IgD-negative memory B cell (primary cell): ENCODE measurements around the gene RGS7. TPM values are rescaled to one million over a fixed set of nuclear protein-coding genes. Genes with fewer than 3 reads are reported as not detected.
"Not testable (repeated sequence)": the region's sequence is repeated elsewhere in the genome, so short reads cannot be mapped to it uniquely, and the experiment has no call there.

Source experiments
- H3K27ac Mint-ChIP-seq, 3 donors: one replicate each; pipeline ENCODE4 v1.8.0; 2020 to 2022; ENCODE audit warnings: mild to moderate bottlenecking in 3 of 3, mixed read lengths in 3 of 3, moderate library complexity in 1 of 3
- H3K27me3 Mint-ChIP-seq: one replicate; pipeline ENCODE4 v1.8.0; 2021; ENCODE audit warnings: mixed read lengths
- H3K36me3 Mint-ChIP-seq: one replicate; pipeline ENCODE4 v1.8.0; 2020; ENCODE audit warnings: mild to moderate bottlenecking, mixed read lengths
- H3K4me1 Mint-ChIP-seq, 3 donors: one replicate each; pipeline ENCODE4 v1.8.0; 2020 to 2022; ENCODE audit warnings: mixed read lengths in 3 of 3, mild to moderate bottlenecking in 1 of 3
- H3K4me3 Mint-ChIP-seq, 4 donors: one replicate each; pipeline ENCODE4 v1.8.0; 2020 to 2022; ENCODE audit warnings: mild to moderate bottlenecking in 4 of 4, mixed read lengths in 4 of 4, moderate library complexity in 3 of 4
- H3K9me3 Mint-ChIP-seq, 3 donors: one replicate each; pipeline ENCODE4 v1.8.0; 2020 to 2021; ENCODE audit warnings: mixed read lengths in 3 of 3, mild to moderate bottlenecking in 1 of 3
- polyA plus RNA-seq: library from polyadenylated mRNA; unstranded; fragments of 300-500 nt; fragmentation: Illumina TruSeq; gene quantifications from one replicate; pipeline ENCODE4 v1.2.3, GENCODE V29; 2021

Gene RGS7
- polyA plus RNA-seq, 1 donor from 2014 or later, result 0.54 TPM

DNA sequence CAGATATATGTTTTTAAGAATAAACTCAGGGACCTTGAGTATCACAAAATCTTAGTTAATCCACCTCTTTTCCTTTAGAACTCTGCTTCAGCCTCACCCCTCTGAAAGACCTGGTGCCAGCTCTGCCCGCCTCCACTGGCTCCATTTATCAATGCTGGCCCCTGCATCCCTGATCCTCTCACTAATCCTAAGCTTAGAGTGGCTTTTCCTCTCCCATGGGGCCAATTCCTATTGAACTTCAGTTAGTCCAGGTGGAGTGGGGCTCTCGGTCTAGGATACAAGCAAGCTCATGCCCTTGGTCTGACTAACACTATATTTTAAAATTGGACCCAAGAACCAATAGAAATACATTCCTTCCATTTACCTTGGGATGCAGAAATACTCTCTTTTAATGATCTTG is 87.0 kb downstream of the RGS7 start:
- Mint-ChIP-seq H3K9me3 (peaks cover 6 to 20% (median 11%) of the 10 kb centered on the region in 3 donors), H3K4me3 (no peak overlapping the region), H3K27me3 (no peaks in the 10 kb centered on the region), H3K4me1 (no peaks in the 10 kb centered on the region), H3K36me3 (peaks cover 1% of the 10 kb centered on the region), H3K27ac (no peak overlapping the region)

GRCh38 chr1:241269116-241269515 is 87.9 kb downstream of the RGS7 start:
- Mint-ChIP-seq H3K9me3 (peaks cover 6 to 19% (median 11%) of the 10 kb centered on the region in 3 donors), H3K27me3 (no peaks in the 10 kb centered on the region), H3K36me3 (peaks cover 1% of the 10 kb centered on the region), H3K27ac (no peak overlapping the region), H3K4me3 (no peak overlapping the region), H3K4me1 (no peaks in the 10 kb centered on the region)

DNA sequence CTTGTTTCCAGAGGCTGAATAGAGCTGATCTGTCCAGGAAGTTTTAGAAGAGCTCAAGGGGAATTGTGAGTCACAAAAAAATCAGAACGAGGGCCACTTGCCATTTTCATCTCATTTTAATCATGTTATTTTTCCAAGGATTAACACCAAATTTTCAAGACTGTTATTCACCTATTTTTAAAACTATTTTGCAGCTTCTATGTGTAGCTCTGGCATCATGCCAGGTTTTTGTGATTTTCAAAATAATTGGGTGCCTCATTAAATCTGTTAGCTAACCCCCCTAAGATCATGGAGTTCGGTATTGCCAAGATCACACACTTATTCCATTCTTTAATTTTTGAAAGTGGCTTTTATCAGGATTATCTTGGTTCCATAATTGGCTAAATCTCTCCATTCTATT is 90.9 kb downstream of the RGS7 start:
- H3K9me3 Mint-ChIP-seq, result no peaks in the 10 kb centered on the region
- H3K27me3 Mint-ChIP-seq, result no peaks in the 10 kb centered on the region

GRCh38 chr1:241265428-241265827 is 91.6 kb downstream of the RGS7 start:
- no peaks in the 10 kb centered on the region for H3K4me1 Mint-ChIP-seq
- no peaks in the 10 kb centered on the region for H3K27me3 Mint-ChIP-seq
- H3K36me3 Mint-ChIP-seq, result peaks cover 1% of the 10 kb centered on the region
- no peaks in the 10 kb centered on the region for H3K9me3 Mint-ChIP-seq
- H3K27ac Mint-ChIP-seq, result no peak overlapping the region
- H3K4me3 Mint-ChIP-seq, result no peak overlapping the region

More for the DNA sequence above, 90.9 kb downstream of the RGS7 start:
- Mint-ChIP-seq H3K36me3 (peaks cover 1% of the 10 kb centered on the region), H3K4me3 (no peak overlapping the region), H3K4me1 (no peaks in the 10 kb centered on the region), H3K27ac (no peak overlapping the region)

DNA sequence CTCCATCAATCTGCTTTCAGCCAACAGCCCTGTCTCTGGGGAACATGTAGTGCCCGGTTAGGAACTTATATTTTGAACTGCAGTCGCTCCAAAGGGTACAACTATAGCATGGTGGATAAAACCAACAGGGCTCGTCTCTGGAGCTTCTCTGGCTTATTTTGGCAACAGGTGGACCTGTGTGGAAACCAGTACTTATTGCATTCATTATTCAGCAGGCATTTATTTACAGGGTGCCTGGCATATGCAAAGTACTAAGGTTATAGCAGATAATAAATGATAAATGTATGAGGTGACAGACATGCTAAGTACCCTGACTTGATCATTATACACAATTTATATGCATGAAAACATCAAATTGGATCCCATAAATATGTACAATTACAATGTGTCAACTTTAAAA is 93.7 kb downstream of the RGS7 start:
- H3K4me1 Mint-ChIP-seq, result no peaks in the 10 kb centered on the region
- no peaks in the 10 kb centered on the region for H3K9me3 Mint-ChIP-seq
- H3K4me3 Mint-ChIP-seq, result no peak overlapping the region
- no peaks in the 10 kb centered on the region for H3K36me3 Mint-ChIP-seq
- no peaks in the 10 kb centered on the region for H3K27me3 Mint-ChIP-seq
- no peak overlapping the region for H3K27ac Mint-ChIP-seq

DNA sequence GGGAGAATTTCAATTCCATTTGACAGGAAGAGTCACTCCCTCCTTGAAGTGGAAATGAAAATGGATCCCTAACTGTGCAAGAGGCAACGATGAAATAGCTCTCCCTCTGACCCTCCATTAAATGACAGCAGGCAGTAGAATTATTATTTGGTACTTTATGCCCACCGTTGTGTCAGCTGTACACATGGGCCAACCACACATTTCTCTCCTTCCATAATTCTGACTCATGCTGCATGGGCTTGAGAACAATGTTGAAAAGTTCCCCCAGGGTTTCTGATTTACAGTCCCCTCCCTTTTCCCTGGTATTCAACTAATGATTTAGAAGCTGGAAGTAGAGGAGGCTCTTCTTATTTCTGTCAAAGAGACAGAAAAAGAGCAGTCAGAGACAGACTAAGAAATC is 103.5 kb downstream of the RGS7 start:
- peaks cover 3 to 10% (median 3%) of the 10 kb centered on the region in 3 donors for H3K9me3 Mint-ChIP-seq
- H3K36me3 Mint-ChIP-seq, result no peaks in the 10 kb centered on the region
- no peaks in the 10 kb centered on the region for H3K4me1 Mint-ChIP-seq
- peak overlapping the region in 1 of 4 donors; percentile 1 for H3K4me3 Mint-ChIP-seq
- H3K27ac Mint-ChIP-seq, result no peak overlapping the region
- H3K27me3 Mint-ChIP-seq, result no peaks in the 10 kb centered on the region

- Mint-ChIP-seq H3K36me3 (no peaks in the 10 kb centered on the region), H3K27me3 (no peaks in the 10 kb centered on the region), H3K9me3 (peaks cover 3 to 12% (median 6%) of the 10 kb centered on the region in 3 donors), H3K4me3 (no peak overlapping the region), H3K4me1 (peaks cover 0 to 3% (median 3%) of the 10 kb centered on the region in 3 donors), H3K27ac (no peak overlapping the region)
Measured at GRCh38 chr1:241250465-241250864, 106.5 kb downstream of the RGS7 start.

GRCh38 chr1:241240069-241240468 is 116.9 kb downstream of the RGS7 start:
- Mint-ChIP-seq H3K27me3 (peaks cover 3% of the 10 kb centered on the region), H3K4me3 (no peak overlapping the region), H3K9me3 (peaks cover 0 to 1% (median 1%) of the 10 kb centered on the region in 3 donors), H3K36me3 (no peaks in the 10 kb centered on the region), H3K4me1 (no peaks in the 10 kb centered on the region), H3K27ac (no peak overlapping the region)

DNA sequence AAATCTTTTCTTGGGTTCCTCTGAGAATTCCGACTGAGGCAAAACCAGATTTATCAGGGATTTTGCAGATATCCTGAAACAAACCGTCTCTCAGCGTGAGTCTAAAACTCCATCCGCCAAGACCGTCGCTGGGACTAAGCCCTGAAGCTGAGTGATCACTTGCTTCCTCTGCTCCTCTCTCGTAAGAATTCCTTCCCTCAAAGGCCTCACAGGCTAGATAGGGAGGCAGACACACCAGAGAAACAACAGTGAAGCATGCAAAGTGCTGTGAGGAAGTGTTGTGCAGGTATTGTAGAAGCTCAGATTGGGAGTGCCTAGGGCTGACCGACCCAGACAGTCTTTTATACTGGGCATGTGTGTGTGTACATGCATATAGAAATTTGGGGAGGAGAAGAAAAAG is 119.1 kb downstream of the RGS7 start:
- Mint-ChIP-seq H3K4me1 (no peaks in the 10 kb centered on the region), H3K9me3 (peaks cover 0 to 3% (median 1%) of the 10 kb centered on the region in 3 donors), H3K27me3 (peaks cover 5% of the 10 kb centered on the region), H3K27ac (no peak overlapping the region), H3K4me3 (no peak overlapping the region), H3K36me3 (no peaks in the 10 kb centered on the region)

- H3K27me3 Mint-ChIP-seq, result peaks cover 5% of the 10 kb centered on the region
- peaks cover 0 to 3% (median 3%) of the 10 kb centered on the region in 3 donors for H3K9me3 Mint-ChIP-seq
- H3K27ac Mint-ChIP-seq, result no peak overlapping the region
- no peaks in the 10 kb centered on the region for H3K4me1 Mint-ChIP-seq
- H3K36me3 Mint-ChIP-seq, result peaks cover 1% of the 10 kb centered on the region
- H3K4me3 Mint-ChIP-seq, result no peak overlapping the region
Measured at GRCh38 chr1:241235256-241235897, 121.6 kb downstream of the RGS7 start.

- H3K27ac Mint-ChIP-seq, result no peak overlapping the region
- H3K9me3 Mint-ChIP-seq, result peaks cover 0 to 3% (median 1%) of the 10 kb centered on the region in 3 donors
- H3K4me1 Mint-ChIP-seq, result no peaks in the 10 kb centered on the region
- H3K4me3 Mint-ChIP-seq, result no peak overlapping the region
- H3K36me3 Mint-ChIP-seq, result peaks cover 1% of the 10 kb centered on the region
- peaks cover 2% of the 10 kb centered on the region for H3K27me3 Mint-ChIP-seq
Measured at GRCh38 chr1:241229711-241230110, 127.3 kb downstream of the RGS7 start.

- peaks cover 0 to 3% (median 1%) of the 10 kb centered on the region in 3 donors for H3K9me3 Mint-ChIP-seq
- H3K4me3 Mint-ChIP-seq, result no peak overlapping the region
- no peaks in the 10 kb centered on the region for H3K4me1 Mint-ChIP-seq
- peaks cover 2% of the 10 kb centered on the region for H3K27me3 Mint-ChIP-seq
- peaks cover 1% of the 10 kb centered on the region for H3K36me3 Mint-ChIP-seq
- H3K27ac Mint-ChIP-seq, result no peak overlapping the region
Measured at GRCh38 chr1:241229216-241229615, 127.8 kb downstream of the RGS7 start.

DNA sequence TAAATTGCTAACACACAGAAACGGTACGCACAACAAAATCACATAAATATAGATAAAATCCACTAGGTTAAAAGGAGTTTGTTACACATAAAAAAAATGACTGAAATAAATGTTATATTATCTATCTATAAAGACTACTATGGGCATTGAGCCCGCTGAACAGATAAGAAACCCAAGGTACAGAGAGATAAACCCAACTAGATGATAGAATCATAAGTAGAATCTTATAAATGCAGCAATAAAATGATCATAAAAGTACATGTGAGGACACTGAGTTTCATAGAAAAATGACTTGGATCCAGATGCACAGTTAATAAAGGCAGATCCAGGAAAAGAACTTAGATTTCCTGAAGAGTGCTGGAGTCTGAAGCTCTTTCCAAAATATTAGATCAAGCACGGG is 128.7 kb downstream of the RGS7 start:
- H3K36me3 Mint-ChIP-seq, result peaks cover 1% of the 10 kb centered on the region
- no peak overlapping the region for H3K4me3 Mint-ChIP-seq
- peaks cover 2% of the 10 kb centered on the region for H3K27me3 Mint-ChIP-seq
- H3K27ac Mint-ChIP-seq, result no peak overlapping the region
- H3K4me1 Mint-ChIP-seq, result no peaks in the 10 kb centered on the region
- peaks cover 0 to 4% (median 2%) of the 10 kb centered on the region in 3 donors for H3K9me3 Mint-ChIP-seq

- peaks cover 0 to 5% (median 2%) of the 10 kb centered on the region in 3 donors for H3K9me3 Mint-ChIP-seq
- H3K36me3 Mint-ChIP-seq, result peaks cover 2% of the 10 kb centered on the region
- H3K4me1 Mint-ChIP-seq, result peaks cover 0 to 2% (median 0%) of the 10 kb centered on the region in 3 donors
- H3K4me3 Mint-ChIP-seq, result no peak overlapping the region
- no peak overlapping the region for H3K27ac Mint-ChIP-seq
- H3K27me3 Mint-ChIP-seq, result no peaks in the 10 kb centered on the region
Measured at GRCh38 chr1:241225741-241226140, 131.3 kb downstream of the RGS7 start.

GRCh38 chr1:241224189-241224588 is 132.8 kb downstream of the RGS7 start:
- H3K4me1 Mint-ChIP-seq, H3K9me3 Mint-ChIP-seq, H3K36me3 Mint-ChIP-seq, H3K27ac Mint-ChIP-seq, H3K27me3 Mint-ChIP-seq: not testable (repeated sequence)
- H3K4me3 Mint-ChIP-seq, result peak overlapping the region in 2 of 4 donors; percentile 13 to 72

- not testable (repeated sequence) for H3K9me3 Mint-ChIP-seq, H3K27ac Mint-ChIP-seq, H3K4me1 Mint-ChIP-seq, H3K27me3 Mint-ChIP-seq, H3K36me3 Mint-ChIP-seq, H3K4me3 Mint-ChIP-seq
Measured at GRCh38 chr1:241222813-241223212, 134.2 kb downstream of the RGS7 start.
